HCT116 (cell line): Measurements from ENCODE around the gene CDH4. TPM values are rescaled to one million over a fixed set of nuclear protein-coding genes. Genes with fewer than 3 reads are reported as not detected.

ENCODE experiments used
- ATAC-seq: fragments of 200-7000 bp; cut with Tn5 transposase; 2 replicates; pipeline ENCODE4 v1.9.1; 2020; ENCODE audit warnings: mild to moderate bottlenecking, moderate library complexity
- BruUV-seq: library from RNA; stranded (reverse); fragments of 400-500 nt; replicated peaks from 2 replicates; lab custom pipeline; 2021; lab: Mats Ljungman, UMichigan
- CTCF ChIA-PET: fragments of 300-600 bp; sonication (Branson Sonifier 250); formaldehyde crosslinking; loops from one replicate; lab custom pipeline; 2021; ENCODE audit warnings: antibody characterized with exemption; lab: Charles Lee
- POLR2A ChIA-PET: fragments of 300-600, 350-600 bp; sonication (Branson Sonifier 250); formaldehyde crosslinking; loops from one replicate; lab custom pipeline; 2021; ENCODE audit warnings: antibody characterized with exemption; lab: Charles Lee
- RAD21 ChIA-PET, 2 experiments: fragments of 300-600 bp; sonication (Branson Sonifier 250); formaldehyde crosslinking; loops; one replicate each; lab custom pipeline; 2023; ENCODE audit warnings: low total read pairs in 2 of 2; ENCODE audit not compliant: uncharacterized antibody in 2 of 2, unreplicated experiment in 2 of 2, low non-redundant PET in 1 of 2; lab: Charles Lee
- DNase-seq: peaks from one replicate; pipeline ENCODE4 v3.0.0-alpha.2; 2010; ENCODE audit warnings: low read depth, low spot score
- H2AFZ ChIP-seq: fragments of 200-600 bp; shearing (Covaris generic), sonication (generic); 2 replicates; pipeline ENCODE4 v1.6.1; 2017; ENCODE audit warnings: low read depth, mixed run types, mixed read lengths, antibody characterized with exemption, low read length; ENCODE audit not compliant: poor library complexity, severe bottlenecking
- H3K27ac ChIP-seq: 2 replicates; pipeline ENCODE4 v1.5.1; 2012; ENCODE audit warnings: low read depth, low read length
- H3K27me3 ChIP-seq: fragments of 200-600 bp; sonication (generic); 2 replicates; pipeline ENCODE4 v1.6.1; 2016; ENCODE audit warnings: mixed run types, low read length, mixed read lengths; ENCODE audit not compliant: insufficient read depth
- H3K36me3 ChIP-seq, 2 experiments: fragments of 200-500 bp in 1 of 2; fragments of 200-600 bp in 1 of 2; sonication (Bioruptor generic) in 1 of 2; sonication (generic) in 1 of 2; 2 replicates each; pipeline versions ENCODE4 v1.5.1 to v1.6.1; 2014 to 2016; ENCODE audit warnings: low read length in 2 of 2, inconsistent platforms in 1 of 2, mixed read lengths in 1 of 2, mixed run types in 1 of 2; ENCODE audit not compliant: insufficient read depth in 2 of 2, control insufficient read depth in 1 of 2
- H3K4me1 ChIP-seq, 2 experiments: fragments of 200-600 bp in 1 of 2; sonication (generic) in 1 of 2; 2 replicates each; pipeline versions ENCODE4 v1.5.1 to v1.6.1; 2012 to 2017; ENCODE audit warnings: low read length in 2 of 2, inconsistent platforms in 1 of 2, mild to moderate bottlenecking in 1 of 2, mixed read lengths in 1 of 2, mixed run types in 1 of 2, moderate library complexity in 1 of 2; ENCODE audit not compliant: insufficient read depth in 2 of 2, control insufficient read depth in 1 of 2
- H3K4me2 ChIP-seq: fragments of 200-600 bp; sonication (generic); 2 replicates; pipeline ENCODE4 v1.6.1; 2017; ENCODE audit warnings: mixed run types, low read length, mixed read lengths
- H3K4me3 ChIP-seq, 2 experiments: fragments of 200-600 bp in 1 of 2; sonication (generic) in 1 of 2; replicated peaks in 1 of 2; 2 replicates each; pipeline ENCODE4 v1.5.1; 2011 to 2016; ENCODE audit warnings: low read length in 2 of 2, control low read depth in 1 of 2, low read depth in 1 of 2, mild to moderate bottlenecking in 1 of 2, mixed read lengths in 1 of 2, mixed run types in 1 of 2
- H3K79me2 ChIP-seq: fragments of 200-600 bp; sonication (generic); 2 replicates; pipeline ENCODE4 v1.6.1; 2017; ENCODE audit warnings: mild to moderate bottlenecking, mixed run types, low read length, moderate library complexity, mixed read lengths; ENCODE audit not compliant: insufficient read depth
- H3K9ac ChIP-seq: fragments of 200-600 bp; sonication (generic); 2 replicates; pipeline ENCODE4 v1.6.1; 2016; ENCODE audit warnings: low read length, mixed read lengths
- H3K9me2 ChIP-seq: fragments of 200-600 bp; sonication (generic), shearing (Covaris generic); 2 replicates; pipeline ENCODE4 v1.6.1; 2017; ENCODE audit warnings: mixed run types, mild to moderate bottlenecking, moderate library complexity; ENCODE audit not compliant: insufficient read depth
- H3K9me3 ChIP-seq, 2 experiments: fragments of 200-500 bp in 1 of 2; fragments of 200-600 bp in 1 of 2; sonication (Bioruptor generic) in 1 of 2; sonication (generic) in 1 of 2; 2 replicates each; pipeline ENCODE4 v1.6.1; 2014 to 2017; ENCODE audit warnings: low read length in 2 of 2, mixed read lengths in 2 of 2, inconsistent platforms in 1 of 2, low read depth in 1 of 2, mild to moderate bottlenecking in 1 of 2, mixed run types in 1 of 2, moderate library complexity in 1 of 2; ENCODE audit not compliant: control insufficient read depth in 1 of 2, insufficient read depth in 1 of 2
- H4K20me1 ChIP-seq: fragments of 200-600 bp; sonication (generic), shearing (Covaris generic); 2 replicates; pipeline ENCODE4 v1.6.1; 2017; ENCODE audit warnings: mixed run types, mild to moderate bottlenecking, moderate library complexity; ENCODE audit not compliant: insufficient read depth
- EZH2 ChIP-seq: fragments of 200-600 bp; sonication (generic); IDR thresholded peaks from 2 replicates; pipeline ENCODE4 v1.6.1; 2017; ENCODE audit warnings: antibody characterized with exemption, mixed run types
- JUND ChIP-seq: IDR thresholded peaks from 2 replicates; pipeline ENCODE4 v1.6.1; 2012
- POLR2A ChIP-seq: IDR thresholded peaks from 2 replicates; pipeline ENCODE4 v1.7.0; 2011; ENCODE audit warnings: borderline replicate concordance; ENCODE audit not compliant: insufficient read depth, insufficient read length; ENCODE audit errors: extremely low read depth
- SIN3A ChIP-seq: IDR thresholded peaks from 2 replicates; pipeline ENCODE4 v1.6.1; 2012; ENCODE audit warnings: low read depth
- intact Hi-C: fragments of 100-400 bp; cut with micrococcal nuclease; formaldehyde crosslinking; loops from 2 replicates; pipeline ENCODE4 v1.10.0; 2022
- total RNA-seq: library from RNA; stranded (reverse); gene quantifications from one replicate; pipeline ENCODE4 v1.2.1, GENCODE V29; 2021; ENCODE audit not compliant: unreplicated experiment
- TF ChIP-seq, protein P1 (sequence below): IDR thresholded peaks from 2 replicates; pipeline ENCODE4 v1.6.1; 2012; ENCODE audit warnings: low read depth
- TF ChIP-seq, protein P2 (sequence below), 3 experiments: fragments of 200-600 bp in 1 of 3; sonication (generic) in 1 of 3; IDR thresholded peaks in 2 of 3; conservative IDR thresholded peaks in 1 of 3; 2 replicates each; pipeline ENCODE4 v1.5.1; 2012 to 2017; ENCODE audit warnings: low read depth in 2 of 3, low read length in 2 of 3, antibody characterized with exemption in 1 of 3, borderline replicate concordance in 1 of 3, control low read depth in 1 of 3, mild to moderate bottlenecking in 1 of 3, mixed read lengths in 1 of 3, mixed run types in 1 of 3, moderate library complexity in 1 of 3; ENCODE audit not compliant: insufficient read depth in 1 of 3

Gene CDH4
- total RNA-seq, 1 experiment from 2014 or later, result not detected

DNA sequence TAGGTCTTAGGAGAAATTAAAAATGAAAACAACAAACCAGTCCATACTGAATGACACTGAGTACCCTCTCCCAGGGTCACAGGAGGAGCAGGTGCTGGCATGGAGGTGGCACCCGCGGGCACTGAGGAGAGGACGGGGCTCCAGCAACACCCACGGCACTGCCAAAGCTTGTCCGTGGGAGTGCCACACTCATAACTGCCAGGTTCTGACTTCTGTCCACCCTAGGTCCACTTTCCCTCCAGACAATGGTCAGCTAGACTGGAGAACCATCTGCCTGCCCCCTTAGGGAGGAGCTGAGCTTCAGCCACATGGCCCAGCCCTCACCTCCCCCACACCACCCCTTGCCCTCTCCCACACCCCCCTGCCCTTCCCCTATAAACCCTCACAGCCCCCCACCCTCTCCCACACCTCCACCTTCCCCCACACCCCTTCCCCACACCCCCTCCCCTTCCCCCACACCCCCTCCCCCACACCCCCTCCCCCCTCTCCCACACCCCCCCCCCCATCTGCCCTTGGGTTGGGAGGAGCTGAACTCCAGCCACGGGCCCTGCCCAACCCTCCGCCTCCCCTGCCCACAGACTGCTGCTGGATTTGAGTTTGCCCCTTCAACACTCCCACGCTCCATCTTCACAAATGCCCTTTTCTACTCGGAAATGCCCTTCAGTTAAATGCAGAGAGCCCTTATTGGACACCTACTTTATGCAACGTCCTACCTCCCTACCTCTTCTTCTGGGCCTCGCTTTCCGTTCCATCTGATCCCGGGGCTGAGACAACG is 684.1 kb downstream of the CDH4 start:
- DNase-seq, result no peak
- no peaks in the 10 kb centered on the region for H3K36me3 ChIP-seq
- H3K9ac ChIP-seq, result no peak overlapping the region
- ChIA-PET RAD21 (no interaction called here), POLR2A (no interaction called here), CTCF (no interaction called here)
- intact Hi-C loops, result no loop called here
- no peak for TF ChIP-seq EZH2
- TF ChIP-seq JUND, result no peak
- TF ChIP-seq, protein P1, sequence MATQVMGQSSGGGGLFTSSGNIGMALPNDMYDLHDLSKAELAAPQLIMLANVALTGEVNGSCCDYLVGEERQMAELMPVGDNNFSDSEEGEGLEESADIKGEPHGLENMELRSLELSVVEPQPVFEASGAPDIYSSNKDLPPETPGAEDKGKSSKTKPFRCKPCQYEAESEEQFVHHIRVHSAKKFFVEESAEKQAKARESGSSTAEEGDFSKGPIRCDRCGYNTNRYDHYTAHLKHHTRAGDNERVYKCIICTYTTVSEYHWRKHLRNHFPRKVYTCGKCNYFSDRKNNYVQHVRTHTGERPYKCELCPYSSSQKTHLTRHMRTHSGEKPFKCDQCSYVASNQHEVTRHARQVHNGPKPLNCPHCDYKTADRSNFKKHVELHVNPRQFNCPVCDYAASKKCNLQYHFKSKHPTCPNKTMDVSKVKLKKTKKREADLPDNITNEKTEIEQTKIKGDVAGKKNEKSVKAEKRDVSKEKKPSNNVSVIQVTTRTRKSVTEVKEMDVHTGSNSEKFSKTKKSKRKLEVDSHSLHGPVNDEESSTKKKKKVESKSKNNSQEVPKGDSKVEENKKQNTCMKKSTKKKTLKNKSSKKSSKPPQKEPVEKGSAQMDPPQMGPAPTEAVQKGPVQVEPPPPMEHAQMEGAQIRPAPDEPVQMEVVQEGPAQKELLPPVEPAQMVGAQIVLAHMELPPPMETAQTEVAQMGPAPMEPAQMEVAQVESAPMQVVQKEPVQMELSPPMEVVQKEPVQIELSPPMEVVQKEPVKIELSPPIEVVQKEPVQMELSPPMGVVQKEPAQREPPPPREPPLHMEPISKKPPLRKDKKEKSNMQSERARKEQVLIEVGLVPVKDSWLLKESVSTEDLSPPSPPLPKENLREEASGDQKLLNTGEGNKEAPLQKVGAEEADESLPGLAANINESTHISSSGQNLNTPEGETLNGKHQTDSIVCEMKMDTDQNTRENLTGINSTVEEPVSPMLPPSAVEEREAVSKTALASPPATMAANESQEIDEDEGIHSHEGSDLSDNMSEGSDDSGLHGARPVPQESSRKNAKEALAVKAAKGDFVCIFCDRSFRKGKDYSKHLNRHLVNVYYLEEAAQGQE, result no peak
- TF ChIP-seq POLR2A, result no peak
- TF ChIP-seq SIN3A, result no peak
- TF ChIP-seq, protein P2, sequence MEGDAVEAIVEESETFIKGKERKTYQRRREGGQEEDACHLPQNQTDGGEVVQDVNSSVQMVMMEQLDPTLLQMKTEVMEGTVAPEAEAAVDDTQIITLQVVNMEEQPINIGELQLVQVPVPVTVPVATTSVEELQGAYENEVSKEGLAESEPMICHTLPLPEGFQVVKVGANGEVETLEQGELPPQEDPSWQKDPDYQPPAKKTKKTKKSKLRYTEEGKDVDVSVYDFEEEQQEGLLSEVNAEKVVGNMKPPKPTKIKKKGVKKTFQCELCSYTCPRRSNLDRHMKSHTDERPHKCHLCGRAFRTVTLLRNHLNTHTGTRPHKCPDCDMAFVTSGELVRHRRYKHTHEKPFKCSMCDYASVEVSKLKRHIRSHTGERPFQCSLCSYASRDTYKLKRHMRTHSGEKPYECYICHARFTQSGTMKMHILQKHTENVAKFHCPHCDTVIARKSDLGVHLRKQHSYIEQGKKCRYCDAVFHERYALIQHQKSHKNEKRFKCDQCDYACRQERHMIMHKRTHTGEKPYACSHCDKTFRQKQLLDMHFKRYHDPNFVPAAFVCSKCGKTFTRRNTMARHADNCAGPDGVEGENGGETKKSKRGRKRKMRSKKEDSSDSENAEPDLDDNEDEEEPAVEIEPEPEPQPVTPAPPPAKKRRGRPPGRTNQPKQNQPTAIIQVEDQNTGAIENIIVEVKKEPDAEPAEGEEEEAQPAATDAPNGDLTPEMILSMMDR (IDR thresholded peaks at IDR 0.05 in 2 of 3, conservative IDR thresholded peaks at IDR 0.05 in 1 of 3; ENCODE audit: borderline replicate concordance in 1 of 3, insufficient read depth in 1 of 3, low read depth in 2 of 3, low read length in 2 of 3), result no peak
- H3K79me2 ChIP-seq, result no peaks in the 10 kb centered on the region
- H3K9me3 ChIP-seq, result no peaks in the 10 kb centered on the region
- H3K4me2 ChIP-seq, result no peak overlapping the region
- no peaks in the 10 kb centered on the region for H3K27me3 ChIP-seq
- no peaks in the 10 kb centered on the region for H3K4me1 ChIP-seq
- BruUV-seq, result no TSS peak
- no peak overlapping the region for H3K4me3 ChIP-seq
- ATAC-seq, result no peak
- H3K9me2 ChIP-seq, result no peaks in the 10 kb centered on the region
- no peak overlapping the region for H3K27ac ChIP-seq
- H2AFZ ChIP-seq, result no peak overlapping the region
- H4K20me1 ChIP-seq, result no peaks in the 10 kb centered on the region
